Erythroblast (primary cell): ENCODE results near the gene BCL2L2.

ENCODE experiments used
- GATA1 ChIP-seq: IDR thresholded peaks from 2 replicates; pipeline ENCODE4 v1.6.1; 2011; ENCODE audit warnings: low read depth, mild to moderate bottlenecking, control low read depth, low read length, moderate library complexity
- POLR2A ChIP-seq: IDR thresholded peaks from 2 replicates; pipeline ENCODE4 v1.6.1; 2011; ENCODE audit warnings: mild to moderate bottlenecking, low read length

DNA sequence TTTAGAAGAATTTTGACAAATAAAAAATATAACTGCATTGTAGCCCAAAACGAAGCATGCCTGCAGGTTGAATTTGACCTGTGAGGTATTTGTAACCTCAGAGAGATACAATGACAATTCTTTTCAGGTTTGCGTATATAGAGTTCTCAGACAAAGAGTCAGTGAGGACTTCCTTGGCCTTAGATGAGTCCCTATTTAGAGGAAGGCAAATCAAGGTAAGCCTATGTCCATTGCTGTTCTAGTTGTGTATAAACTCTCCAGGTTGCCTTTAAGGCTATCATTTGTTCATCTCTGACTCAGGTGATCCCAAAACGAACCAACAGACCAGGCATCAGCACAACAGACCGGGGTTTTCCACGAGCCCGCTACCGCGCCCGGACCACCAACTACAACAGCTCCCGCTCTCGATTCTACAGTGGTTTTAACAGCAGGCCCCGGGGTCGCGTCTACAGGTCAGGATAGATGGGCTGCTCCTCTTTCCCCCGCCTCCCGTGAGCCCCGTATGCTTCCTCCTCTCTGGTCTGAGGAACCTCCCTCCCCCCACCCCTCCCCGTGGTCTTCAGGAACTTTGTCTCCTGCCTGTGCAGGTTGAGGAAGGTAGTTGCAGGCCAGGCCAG is 17.3 kb downstream of the BCL2L2 start:
- TF ChIP-seq POLR2A, result no peak
- TF ChIP-seq GATA1, result no peak
